T-helper 1 cell treated with Interleukin-12 subunit alpha and Interleukin-12 subunit beta and Interleukin-4 antibody, amounts not matched to agents 30 μg/mL and 1 μg/mL, for 36 hours (primary cell): ENCODE results near the gene EIF5AL1.
"Not testable (repeated sequence)": the region's sequence is repeated elsewhere in the genome, so short reads cannot be mapped to it uniquely, and the experiment has no call there.

ENCODE experiments used
- H3K27ac Mint-ChIP-seq: one replicate; pipeline ENCODE4 v1.8.0; 2021; ENCODE audit warnings: mild to moderate bottlenecking, mixed read lengths
- H3K27me3 Mint-ChIP-seq: one replicate; pipeline ENCODE4 v1.8.0; 2021; ENCODE audit warnings: low read depth, mixed read lengths
- H3K36me3 Mint-ChIP-seq: one replicate; pipeline ENCODE4 v1.8.0; 2021; ENCODE audit warnings: low read depth, mixed read lengths
- H3K4me1 Mint-ChIP-seq: one replicate; pipeline ENCODE4 v1.8.0; 2021; ENCODE audit warnings: low read depth, mixed read lengths
- H3K4me3 Mint-ChIP-seq: one replicate; pipeline ENCODE4 v1.8.0; 2021; ENCODE audit warnings: mild to moderate bottlenecking, moderate library complexity, mixed read lengths
- H3K9me3 Mint-ChIP-seq: one replicate; pipeline ENCODE4 v1.8.0; 2021; ENCODE audit warnings: mixed read lengths

Gene EIF5AL1

DNA sequence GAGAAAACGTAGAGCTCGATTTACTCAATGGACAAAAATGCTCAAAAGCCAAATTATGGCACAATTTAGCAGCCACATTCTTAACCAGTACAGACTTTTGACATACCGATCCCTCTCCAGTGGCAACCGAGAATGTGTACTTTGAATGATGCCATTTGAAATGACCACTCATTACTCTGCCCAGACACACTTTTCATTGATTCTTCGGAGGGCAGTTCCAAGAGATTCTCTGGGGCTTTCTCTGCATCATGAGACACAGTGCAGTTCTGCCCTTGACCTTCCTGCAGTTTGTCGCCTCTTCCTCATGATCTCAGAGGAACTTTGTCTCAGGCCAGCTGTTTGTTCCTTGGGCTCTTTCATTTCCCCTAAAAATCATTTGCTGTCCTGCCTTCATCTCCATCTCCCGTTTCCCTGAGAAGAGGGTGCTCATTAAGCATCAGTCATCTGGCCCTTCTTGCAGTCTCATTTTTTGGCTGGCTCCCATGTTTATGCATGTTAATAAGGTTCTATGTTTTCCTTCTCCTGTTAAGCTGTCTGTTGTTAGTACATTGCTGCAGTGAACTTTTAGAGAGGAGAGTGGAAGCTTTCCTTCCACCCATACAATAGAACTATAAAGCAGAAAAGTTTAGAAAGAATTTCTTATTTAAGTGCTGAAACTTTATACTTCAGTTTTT lies 4.3 kb downstream of the EIF5AL1 start:
- not testable (repeated sequence) for H3K4me3 Mint-ChIP-seq, H3K36me3 Mint-ChIP-seq, H3K4me1 Mint-ChIP-seq, H3K9me3 Mint-ChIP-seq, H3K27ac Mint-ChIP-seq
- H3K27me3 Mint-ChIP-seq: peaks cover 17% of the 10 kb centered on the region

DNA sequence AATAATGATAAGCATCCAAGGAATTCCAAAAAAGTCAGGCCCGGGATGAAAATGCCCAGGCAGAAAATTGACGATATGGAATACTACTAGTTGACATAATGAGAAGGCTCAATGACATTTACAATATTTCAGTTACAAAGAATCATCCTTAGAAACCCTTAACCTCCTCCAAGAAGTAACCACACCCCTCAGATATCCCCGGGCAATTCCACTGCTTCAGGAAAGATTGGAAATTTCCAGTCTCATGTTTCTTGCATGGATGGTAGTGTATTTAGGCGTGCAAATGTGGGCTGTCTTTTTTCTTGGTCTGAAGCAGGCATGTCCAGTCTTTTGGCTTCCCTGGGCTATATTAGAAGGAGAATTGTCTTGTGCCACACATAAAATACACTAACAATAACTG lies 5.2 kb downstream of the EIF5AL1 start:
- not testable (repeated sequence) for H3K27ac Mint-ChIP-seq, H3K9me3 Mint-ChIP-seq, H3K4me1 Mint-ChIP-seq, H3K4me3 Mint-ChIP-seq, H3K36me3 Mint-ChIP-seq
- peaks cover 17% of the 10 kb centered on the region for H3K27me3 Mint-ChIP-seq

DNA sequence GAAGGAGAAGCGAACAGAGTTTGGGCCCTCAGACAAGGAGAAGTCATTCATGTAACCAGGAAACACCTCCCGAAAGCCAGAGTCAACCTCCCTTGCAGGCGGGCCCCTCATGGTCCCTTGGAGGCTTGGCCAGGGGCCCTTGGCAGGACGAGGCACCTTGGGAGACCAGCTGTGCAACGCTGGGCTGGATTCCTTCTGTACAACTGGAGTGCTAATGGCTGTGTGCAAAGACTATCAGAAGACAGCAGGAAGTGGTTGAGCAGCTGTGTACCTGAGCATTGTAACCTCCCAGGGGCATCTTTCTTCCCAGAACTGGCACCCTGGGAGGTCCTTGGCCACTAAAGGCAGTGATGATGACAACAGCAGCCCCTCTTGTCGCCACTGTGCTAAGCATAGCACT lies 9.4 kb downstream of the EIF5AL1 start:
- not testable (repeated sequence) for H3K36me3 Mint-ChIP-seq, H3K4me1 Mint-ChIP-seq, H3K4me3 Mint-ChIP-seq, H3K27me3 Mint-ChIP-seq, H3K27ac Mint-ChIP-seq, H3K9me3 Mint-ChIP-seq

DNA sequence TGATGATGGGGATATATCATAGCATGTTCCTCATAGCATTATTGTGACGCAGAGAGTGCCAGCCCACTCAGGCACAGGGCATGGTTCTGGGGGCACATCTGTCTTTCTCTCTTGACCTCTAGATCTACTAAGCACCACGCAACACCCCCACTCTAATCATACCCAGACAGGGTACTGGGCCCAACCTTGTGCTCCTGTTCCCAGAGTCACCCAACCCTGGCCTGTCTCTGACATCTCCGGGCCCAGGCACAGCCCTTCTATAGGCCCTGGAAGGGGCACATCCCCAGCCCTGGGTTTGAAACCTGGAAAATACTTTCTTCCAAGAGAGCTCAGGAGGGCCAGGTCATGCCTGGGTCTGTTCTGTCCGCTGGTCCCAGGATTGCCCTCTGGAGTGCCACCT lies 10.1 kb downstream of the EIF5AL1 start:
- not testable (repeated sequence) for H3K9me3 Mint-ChIP-seq, H3K27me3 Mint-ChIP-seq, H3K4me3 Mint-ChIP-seq, H3K27ac Mint-ChIP-seq, H3K4me1 Mint-ChIP-seq, H3K36me3 Mint-ChIP-seq

DNA sequence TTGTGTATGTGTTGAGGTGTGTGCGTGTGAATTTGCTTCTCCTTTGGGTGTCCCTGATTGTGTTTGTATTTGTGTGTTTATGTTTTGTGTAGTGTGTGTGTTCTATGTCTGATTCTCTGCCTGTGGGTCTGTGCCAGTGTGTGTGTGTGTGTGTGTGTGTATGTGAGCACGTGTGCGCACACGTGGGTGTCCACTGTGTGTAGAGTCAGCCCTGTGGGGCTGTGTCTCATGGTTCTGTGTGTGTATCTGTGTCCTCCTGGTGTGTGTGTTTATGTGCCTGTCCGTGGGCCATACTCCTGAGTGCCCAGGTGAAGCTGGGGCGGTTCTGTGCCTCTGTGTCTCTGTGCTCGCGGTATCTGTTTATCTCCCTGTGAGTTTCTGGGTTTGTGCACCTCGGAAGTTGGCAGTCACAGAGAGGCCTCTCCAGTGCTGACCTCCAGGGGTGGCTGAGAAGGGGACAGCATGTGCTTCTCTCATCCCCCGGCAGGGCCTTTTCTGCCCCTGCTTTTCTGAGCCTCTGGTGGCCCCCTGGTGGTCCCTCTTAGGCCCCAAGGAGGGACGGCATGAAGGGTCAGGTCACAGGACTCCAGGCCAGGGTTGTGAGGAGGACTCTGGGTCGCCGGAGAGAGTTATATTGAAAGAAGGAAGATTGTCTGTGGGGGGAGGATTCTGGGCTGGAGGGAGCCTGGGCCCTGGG lies 11.0 kb downstream of the EIF5AL1 start:
- H3K9me3 Mint-ChIP-seq, H3K27me3 Mint-ChIP-seq, H3K27ac Mint-ChIP-seq, H3K4me3 Mint-ChIP-seq, H3K4me1 Mint-ChIP-seq, H3K36me3 Mint-ChIP-seq: not testable (repeated sequence)

DNA sequence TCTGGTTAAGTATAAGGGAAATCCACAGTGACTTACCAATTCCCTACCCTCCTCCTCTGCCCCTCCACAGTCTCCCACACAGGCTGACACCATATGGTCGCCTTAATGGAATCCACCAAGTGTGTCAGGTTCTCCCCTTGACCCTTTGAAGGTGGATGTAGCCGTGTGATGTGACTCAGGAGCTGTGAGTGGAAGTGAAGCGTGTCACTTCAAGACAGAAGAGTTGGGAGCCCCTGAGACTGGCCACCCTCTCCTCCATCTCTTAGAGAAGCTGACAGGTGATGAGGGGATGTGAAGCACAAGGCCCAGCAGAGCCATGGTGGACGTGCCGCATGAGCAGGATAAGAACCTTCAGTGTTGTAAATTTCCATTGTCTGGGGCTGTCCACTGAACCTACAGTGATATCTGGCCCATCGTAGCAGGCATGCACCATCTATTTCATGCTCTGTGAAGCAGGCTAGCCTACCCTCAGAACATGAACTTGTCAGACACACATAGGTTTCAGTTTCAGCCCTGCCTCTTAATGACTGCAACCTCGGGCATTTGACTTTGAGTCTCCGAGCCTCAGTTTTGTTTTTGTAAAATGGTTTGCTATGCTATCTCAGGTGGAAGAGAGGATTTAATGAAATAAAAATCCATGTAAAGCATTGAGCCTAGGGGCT lies 12.8 kb downstream of the EIF5AL1 start:
- not testable (repeated sequence) for H3K9me3 Mint-ChIP-seq, H3K4me3 Mint-ChIP-seq, H3K27me3 Mint-ChIP-seq, H3K36me3 Mint-ChIP-seq, H3K27ac Mint-ChIP-seq, H3K4me1 Mint-ChIP-seq

DNA sequence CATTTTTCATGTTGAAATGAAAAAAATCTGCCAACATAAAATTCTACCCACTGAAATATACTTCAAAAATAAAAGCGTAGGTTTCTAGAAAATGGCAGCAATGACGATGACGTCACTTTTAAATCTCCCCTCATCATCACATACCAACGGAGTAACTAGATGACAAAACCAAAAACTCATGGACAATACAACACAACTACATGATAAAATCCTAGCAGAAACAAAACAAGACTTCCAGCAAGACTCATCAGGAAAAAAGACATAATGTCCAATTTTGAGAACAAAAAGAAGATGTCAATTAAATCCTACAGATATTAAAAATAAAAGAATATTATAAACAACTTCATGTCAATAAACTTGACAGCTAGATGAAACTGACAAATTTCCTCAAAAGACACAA lies 15.9 kb downstream of the EIF5AL1 start:
- H3K27me3 Mint-ChIP-seq, H3K4me1 Mint-ChIP-seq, H3K36me3 Mint-ChIP-seq, H3K4me3 Mint-ChIP-seq, H3K9me3 Mint-ChIP-seq, H3K27ac Mint-ChIP-seq: not testable (repeated sequence)

DNA sequence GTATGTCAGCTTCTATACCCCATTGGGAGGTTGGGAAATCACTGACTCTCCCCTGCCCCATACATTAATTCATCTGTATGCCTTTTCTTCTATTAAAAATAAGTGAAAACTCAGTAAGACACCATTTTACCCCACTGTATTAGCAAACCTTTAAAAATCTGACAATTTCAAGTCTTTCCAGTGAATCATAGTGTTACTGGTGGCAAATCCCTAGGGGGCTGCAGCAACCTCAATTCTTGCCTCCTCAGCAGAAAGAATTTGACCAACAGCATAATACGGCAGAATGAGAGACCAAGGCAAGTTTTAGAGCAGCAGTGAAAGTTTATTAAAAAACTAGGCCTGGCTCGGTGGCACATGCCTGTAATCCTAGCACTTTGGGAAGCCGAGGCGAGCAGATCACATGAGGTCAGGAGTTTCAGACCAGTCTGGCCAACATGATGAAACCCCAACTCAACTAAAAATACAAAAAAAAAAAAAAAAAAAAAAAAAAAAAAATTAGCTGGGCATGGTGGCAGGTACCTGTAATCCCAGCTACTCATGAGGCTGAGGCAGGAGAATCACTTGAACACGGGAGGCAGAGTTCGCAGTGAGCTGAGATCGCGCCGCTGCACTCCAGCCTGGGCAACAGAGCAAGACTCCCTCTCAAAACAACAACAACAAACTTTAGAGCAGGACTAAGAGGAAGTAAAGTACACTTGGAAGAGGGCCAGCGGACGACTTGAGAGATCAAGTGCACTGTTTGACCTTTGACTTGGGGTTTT lies 21.0 kb downstream of the EIF5AL1 start:
- not testable (repeated sequence) for H3K4me3 Mint-ChIP-seq

DNA sequence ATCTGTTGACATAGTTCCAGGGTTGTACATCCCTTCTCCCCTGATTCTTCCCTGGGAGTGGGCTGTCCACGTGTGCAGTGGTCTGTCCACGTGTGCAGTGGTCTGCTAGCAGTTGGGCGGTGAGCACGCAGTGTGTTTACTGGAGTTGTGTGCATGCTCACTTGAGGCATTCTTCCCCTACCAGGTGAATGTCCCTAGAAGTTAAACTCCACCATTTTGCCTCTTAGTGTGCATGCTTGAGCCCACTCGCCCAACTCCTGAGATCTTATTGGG lies 21.5 kb downstream of the EIF5AL1 start:
- H3K27me3 Mint-ChIP-seq: peaks cover 17% of the 10 kb centered on the region
- H3K36me3 Mint-ChIP-seq, H3K4me1 Mint-ChIP-seq, H3K9me3 Mint-ChIP-seq, H3K27ac Mint-ChIP-seq, H3K4me3 Mint-ChIP-seq: not testable (repeated sequence)

More for the DNA sequence above, 21.0 kb downstream of the EIF5AL1 start:
- H3K4me1 Mint-ChIP-seq, H3K9me3 Mint-ChIP-seq, H3K27ac Mint-ChIP-seq, H3K36me3 Mint-ChIP-seq: not testable (repeated sequence)
- peaks cover 17% of the 10 kb centered on the region for H3K27me3 Mint-ChIP-seq

DNA sequence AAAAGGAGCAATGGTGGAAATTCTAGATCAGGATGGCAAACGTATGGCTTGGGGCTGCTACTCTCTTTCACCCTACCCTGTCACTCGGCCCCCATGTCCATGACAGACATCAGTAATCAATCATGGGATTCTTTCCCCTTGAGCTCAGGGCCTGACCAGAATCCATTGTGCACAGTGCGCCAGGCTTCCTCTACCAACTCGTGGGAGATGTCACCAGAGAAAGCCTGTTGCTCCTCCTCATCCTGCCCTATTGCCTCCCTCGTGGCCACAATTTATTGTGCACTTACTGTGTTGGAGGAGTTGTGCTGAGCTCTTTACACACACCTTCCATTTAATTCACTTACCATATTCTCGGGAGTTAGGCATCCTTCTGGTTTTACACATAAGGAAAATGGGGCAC lies 26.0 kb downstream of the EIF5AL1 start:
- not testable (repeated sequence) for H3K9me3 Mint-ChIP-seq, H3K4me3 Mint-ChIP-seq, H3K27ac Mint-ChIP-seq, H3K36me3 Mint-ChIP-seq
- Mint-ChIP-seq H3K4me1 (peaks cover 24% of the 10 kb centered on the region), H3K27me3 (peaks cover 13% of the 10 kb centered on the region)

DNA sequence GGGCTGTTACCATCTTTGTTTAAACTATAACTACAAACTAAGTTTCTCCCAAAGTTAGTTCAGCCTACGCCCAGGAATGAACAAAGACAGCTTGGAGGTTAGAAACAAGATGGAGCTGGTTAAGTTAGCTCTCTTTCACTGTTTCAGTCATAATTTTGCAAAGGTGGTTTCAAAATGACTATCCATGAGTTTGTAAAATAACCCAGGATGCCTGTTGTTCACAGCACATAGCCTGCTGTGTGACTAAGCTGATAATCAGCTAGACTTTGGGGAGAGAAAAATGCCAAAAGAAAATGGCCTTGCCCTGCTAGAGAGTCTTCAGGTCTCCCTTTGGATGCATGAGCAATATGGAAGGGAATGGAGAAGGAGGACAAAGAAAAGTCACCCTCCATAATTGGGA lies 28.6 kb downstream of the EIF5AL1 start:
- H3K36me3 Mint-ChIP-seq, H3K9me3 Mint-ChIP-seq, H3K4me3 Mint-ChIP-seq, H3K27ac Mint-ChIP-seq, H3K27me3 Mint-ChIP-seq: not testable (repeated sequence)
- H3K4me1 Mint-ChIP-seq: peaks cover 29% of the 10 kb centered on the region

DNA sequence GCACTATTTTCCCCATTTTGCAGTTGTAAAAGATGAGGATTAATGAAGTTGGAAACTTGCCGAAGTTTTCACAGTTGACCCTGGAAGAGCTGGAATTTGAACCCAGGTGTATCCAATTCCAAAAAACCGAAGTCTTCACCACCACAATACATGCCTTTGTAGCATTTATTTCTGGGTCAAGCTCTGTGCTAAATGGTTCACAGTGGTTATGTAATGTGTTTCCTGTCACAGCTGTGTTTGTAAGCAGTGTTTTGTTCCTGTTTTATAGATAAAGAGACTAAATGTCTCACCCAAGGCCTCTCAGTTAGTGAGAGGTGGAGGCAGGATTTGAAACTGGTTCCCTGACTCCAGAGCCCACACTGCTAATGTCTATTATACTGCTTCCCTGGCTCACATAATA lies 30.3 kb downstream of the EIF5AL1 start:
- H3K36me3 Mint-ChIP-seq: peaks cover 9% of the 10 kb centered on the region
- peaks cover 42% of the 10 kb centered on the region for H3K4me1 Mint-ChIP-seq
- H3K27ac Mint-ChIP-seq: no peak overlapping the region
- H3K4me3 Mint-ChIP-seq: no peak overlapping the region
- H3K9me3 Mint-ChIP-seq: peaks cover 17% of the 10 kb centered on the region
- H3K27me3 Mint-ChIP-seq: no peaks in the 10 kb centered on the region

DNA sequence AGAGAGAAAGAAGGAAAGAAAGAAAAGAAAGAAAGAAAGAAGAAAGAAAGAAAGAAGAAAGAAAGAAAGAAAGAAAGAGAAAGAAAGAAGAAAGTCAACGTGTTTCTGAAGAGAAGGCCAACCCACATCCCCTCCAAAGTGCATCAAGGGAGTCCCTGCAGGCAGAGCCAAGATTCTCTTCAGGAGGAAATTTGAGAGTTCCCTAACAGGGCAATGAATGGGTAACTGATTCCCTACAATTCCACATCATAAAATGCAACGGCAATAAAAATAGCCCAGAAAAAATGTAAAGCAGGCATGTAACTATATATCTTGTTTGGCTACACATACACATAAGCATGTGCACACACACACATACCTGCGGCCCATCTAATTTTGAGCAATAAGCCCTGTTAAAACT lies 32.1 kb downstream of the EIF5AL1 start:
- H3K4me3 Mint-ChIP-seq, H3K27ac Mint-ChIP-seq, H3K27me3 Mint-ChIP-seq, H3K36me3 Mint-ChIP-seq: not testable (repeated sequence)
- peaks cover 17% of the 10 kb centered on the region for H3K9me3 Mint-ChIP-seq
- peaks cover 50% of the 10 kb centered on the region for H3K4me1 Mint-ChIP-seq

DNA sequence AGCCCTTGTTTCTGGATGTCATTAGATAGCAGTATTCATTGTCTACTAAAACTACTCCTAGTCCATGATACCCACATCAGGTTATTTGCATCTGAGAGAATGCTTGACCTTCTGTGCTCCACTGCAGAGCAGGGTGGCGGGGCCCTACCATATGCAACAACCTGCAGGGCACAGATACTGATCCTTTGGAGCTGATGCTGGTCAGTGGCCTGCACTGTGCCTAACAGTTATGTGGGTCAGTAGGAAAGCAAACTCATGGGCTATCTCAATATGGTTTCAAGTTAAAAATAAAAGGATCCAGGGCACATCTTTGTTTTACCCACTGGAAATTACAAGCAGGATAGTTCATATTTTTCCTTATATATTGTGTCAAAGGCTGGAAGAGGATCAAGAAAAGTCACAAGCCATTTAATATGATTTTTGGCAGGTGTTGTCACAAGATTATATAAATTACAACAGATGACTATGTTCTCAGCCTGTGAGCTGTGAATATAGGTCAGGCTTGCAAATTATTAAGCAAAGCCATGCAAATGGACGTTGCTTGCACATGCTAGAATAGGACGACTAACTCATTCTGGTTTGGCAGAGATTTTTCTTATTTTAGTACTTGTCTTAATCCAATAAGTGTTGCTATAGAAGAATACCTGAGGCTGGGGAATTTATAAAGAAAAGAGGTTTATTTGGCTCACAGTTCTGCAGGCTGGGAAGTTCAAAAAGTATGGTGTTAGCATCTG lies 32.8 kb downstream of the EIF5AL1 start:
- H3K4me3 Mint-ChIP-seq, H3K27me3 Mint-ChIP-seq, H3K36me3 Mint-ChIP-seq, H3K27ac Mint-ChIP-seq: not testable (repeated sequence)
- Mint-ChIP-seq H3K4me1 (peaks cover 52% of the 10 kb centered on the region), H3K9me3 (peaks cover 17% of the 10 kb centered on the region)

DNA sequence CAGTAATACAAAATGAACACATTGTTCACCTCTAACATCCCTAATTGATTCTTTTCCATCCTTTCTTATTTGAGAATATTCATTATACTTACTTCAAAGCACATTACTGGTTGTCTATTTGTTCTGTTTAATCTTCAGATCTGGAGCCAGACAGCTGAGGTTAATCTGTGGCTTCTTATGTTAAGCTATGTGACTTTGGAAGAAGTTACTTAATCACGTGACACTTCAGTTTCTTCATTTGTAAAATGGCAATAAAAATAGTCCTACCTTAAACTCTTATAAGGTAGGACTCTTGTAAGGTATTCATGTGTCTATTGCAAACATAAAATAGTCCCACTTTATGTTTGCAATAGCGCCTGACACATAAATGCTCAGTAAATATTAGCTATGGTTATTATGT lies 34.8 kb downstream of the EIF5AL1 start:
- Mint-ChIP-seq H3K4me1 (peaks cover 46% of the 10 kb centered on the region), H3K9me3 (peaks cover 17% of the 10 kb centered on the region)
- H3K36me3 Mint-ChIP-seq, H3K27ac Mint-ChIP-seq, H3K27me3 Mint-ChIP-seq, H3K4me3 Mint-ChIP-seq: not testable (repeated sequence)
